Hematopoietic multipotent progenitor cell treated with erythropoietin and hydrocortisone succinate and interleukin-3 and kit ligand, for 15 days (in vitro differentiated cells): ENCODE measurements around the gene AR.
A peak's percentile ranks its signal among the peaks of the same experiment; 100 is the strongest.

Experiments used
- DNase-seq: peaks from one replicate; pipeline ENCODE4 v3.0.0-alpha.2; 2015; ENCODE audit warnings: low spot score

The AR gene, protein sequence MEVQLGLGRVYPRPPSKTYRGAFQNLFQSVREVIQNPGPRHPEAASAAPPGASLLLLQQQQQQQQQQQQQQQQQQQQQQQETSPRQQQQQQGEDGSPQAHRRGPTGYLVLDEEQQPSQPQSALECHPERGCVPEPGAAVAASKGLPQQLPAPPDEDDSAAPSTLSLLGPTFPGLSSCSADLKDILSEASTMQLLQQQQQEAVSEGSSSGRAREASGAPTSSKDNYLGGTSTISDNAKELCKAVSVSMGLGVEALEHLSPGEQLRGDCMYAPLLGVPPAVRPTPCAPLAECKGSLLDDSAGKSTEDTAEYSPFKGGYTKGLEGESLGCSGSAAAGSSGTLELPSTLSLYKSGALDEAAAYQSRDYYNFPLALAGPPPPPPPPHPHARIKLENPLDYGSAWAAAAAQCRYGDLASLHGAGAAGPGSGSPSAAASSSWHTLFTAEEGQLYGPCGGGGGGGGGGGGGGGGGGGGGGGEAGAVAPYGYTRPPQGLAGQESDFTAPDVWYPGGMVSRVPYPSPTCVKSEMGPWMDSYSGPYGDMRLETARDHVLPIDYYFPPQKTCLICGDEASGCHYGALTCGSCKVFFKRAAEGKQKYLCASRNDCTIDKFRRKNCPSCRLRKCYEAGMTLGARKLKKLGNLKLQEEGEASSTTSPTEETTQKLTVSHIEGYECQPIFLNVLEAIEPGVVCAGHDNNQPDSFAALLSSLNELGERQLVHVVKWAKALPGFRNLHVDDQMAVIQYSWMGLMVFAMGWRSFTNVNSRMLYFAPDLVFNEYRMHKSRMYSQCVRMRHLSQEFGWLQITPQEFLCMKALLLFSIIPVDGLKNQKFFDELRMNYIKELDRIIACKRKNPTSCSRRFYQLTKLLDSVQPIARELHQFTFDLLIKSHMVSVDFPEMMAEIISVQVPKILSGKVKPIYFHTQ

DNA sequence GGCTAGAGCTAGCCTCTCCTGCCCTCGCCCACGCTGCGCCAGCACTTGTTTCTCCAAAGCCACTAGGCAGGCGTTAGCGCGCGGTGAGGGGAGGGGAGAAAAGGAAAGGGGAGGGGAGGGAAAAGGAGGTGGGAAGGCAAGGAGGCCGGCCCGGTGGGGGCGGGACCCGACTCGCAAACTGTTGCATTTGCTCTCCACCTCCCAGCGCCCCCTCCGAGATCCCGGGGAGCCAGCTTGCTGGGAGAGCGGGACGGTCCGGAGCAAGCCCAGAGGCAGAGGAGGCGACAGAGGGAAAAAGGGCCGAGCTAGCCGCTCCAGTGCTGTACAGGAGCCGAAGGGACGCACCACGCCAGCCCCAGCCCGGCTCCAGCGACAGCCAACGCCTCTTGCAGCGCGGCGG, at the start of gene AR:
AR (plus strand) TSS at position 204 of the 400 bp plus-strand sequence. CDS start 1,126 bp downstream, outside the sequence.
- no peak for DNase-seq

DNA sequence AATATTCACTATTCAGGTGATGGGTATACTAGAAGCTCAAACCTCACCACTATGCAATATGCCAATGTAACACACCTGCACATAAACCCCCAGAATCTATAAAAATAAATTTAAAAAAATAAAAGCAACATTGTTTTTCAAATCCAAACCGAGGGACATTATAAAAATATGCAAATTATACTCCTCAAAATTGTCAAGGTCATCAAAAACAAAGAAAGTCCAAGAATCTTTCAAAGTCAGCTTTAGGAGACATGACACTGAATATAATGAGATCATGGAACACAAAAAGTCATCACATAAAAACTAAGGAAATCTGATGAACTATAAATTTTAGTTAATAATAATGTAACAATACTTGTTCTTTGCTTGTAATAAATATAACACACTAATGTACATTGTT, 43.2 kb upstream of the AR start:
- DNase-seq: no peak

DNA sequence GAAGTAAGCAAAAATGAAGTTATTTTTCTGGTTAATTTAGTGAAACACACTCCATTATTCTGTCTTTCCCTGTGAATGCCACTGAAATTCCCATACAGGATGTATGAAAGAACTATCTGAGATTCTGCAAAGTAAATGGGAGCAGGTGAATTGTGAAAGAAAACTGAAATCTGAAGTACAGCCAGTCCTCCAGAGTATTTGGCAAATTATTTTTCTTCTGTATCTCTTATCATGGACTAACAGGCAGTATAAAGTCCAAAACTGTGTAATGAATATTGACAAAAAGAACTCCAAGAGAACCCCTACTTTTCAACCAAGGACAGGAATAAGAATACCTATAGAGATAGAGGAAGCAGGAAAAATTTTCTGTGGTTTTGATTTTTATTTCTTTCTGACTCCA, 40.8 kb upstream of the AR start:
- DNase-seq: no peak

DNA sequence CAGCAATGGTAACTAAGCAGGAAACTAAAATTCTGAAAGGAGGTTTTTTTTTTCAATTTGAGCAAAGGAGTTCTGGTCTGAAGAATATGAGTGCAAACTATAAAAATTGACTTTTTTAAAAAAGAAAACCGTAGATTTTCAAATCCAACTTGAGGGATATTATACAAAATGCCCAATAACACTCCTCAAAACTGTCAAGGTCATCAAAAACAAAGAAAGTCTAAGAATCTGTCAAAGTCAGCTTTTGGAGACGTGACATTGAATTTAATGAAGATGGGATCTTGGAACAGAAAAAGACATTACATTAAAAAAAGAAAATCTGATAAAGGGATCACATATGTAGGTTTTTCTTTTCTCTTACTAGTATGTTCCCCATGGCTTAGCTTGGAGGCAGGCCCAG, 40.4 kb upstream of the AR start:
- no peak for DNase-seq

DNA sequence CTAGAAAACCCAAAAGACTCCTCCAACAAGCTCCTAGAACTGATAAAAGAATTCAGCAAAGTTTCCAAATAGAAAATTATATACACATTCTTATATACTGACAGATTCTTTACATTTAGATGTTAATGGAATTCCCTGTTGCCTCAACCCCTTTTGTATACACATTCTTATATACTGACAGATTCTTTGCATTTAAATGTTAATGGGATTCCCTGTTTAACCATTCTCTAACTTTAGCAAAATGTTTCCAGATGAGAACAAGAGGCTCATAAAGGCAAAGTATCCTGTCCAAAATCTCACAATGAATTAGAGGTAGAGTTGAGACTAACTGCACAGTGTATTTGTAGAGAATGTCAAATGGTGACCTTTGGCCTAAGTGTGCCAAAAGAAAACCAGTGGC, 23.1 kb upstream of the AR start:
- DNase-seq: no peak

DNA sequence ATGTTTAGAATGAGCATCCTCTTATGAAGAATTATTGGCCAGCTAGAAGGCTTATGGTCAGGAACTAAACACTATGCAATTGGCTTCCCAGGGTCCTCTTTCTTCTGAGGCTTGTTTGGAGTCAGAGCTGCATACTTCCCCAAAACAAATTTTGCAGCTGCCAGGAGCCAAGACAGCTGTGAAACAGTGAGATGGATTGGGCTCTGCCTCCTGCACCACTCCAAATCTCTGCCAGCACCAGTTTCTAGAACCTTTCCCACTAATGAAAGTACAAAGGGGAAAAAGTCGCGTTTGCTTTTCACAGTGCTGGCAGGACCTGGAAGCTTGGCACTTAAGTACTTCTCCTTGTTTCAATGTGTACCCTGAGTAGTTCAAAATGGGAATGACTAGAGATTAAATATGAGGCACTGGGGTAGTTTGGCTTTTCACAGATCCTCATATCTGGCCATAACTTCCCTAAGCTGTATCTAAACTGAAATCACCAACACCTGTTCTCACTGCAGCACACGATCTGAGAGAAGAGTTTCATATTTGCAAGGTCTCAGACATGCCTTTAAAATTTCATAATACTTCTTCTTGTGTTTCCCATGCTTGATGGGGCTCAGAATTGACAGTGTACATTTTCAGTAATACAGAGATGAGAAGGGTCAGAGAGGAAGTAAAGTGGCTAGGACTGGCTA, 20.7 kb upstream of the AR start:
- no peak for DNase-seq

DNA sequence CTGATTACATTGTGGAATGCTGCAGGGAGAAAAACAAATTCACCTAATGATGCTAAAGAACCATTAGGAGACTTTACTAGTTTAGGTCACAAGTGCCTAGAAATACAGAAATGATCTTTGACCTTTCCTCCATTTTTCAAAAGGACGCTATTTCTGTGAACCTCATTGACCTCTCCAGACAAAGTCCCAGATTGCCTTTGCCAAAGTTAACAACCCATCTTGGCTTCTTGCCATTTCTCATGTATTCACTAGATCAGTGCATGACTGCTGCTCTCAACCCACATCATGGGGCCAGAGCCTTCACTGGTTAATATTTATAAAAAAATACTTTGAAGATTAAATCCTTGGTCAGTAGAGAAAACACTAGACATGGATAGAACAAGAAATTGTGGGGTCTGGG, 19.9 kb upstream of the AR start:
- DNase-seq: no peak

DNA sequence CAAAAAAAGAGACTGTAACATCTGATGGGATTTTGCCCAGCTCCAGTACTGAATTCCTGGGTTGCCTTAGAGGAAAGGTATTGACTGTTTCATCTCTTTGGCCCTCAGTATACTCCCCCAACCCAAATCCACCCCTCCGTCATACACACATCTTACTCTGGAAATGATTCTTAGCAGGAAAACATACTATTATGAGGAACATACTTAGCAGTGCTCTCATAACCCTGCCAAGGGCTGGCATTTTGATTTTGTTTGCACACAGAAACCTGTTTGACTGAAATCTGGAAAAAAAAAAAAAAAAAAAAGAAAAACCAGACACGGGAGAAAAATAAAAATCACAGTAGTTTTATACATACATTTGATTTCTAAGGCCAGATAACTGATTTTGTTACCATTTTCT, 19.4 kb upstream of the AR start:
- no peak for DNase-seq

DNA sequence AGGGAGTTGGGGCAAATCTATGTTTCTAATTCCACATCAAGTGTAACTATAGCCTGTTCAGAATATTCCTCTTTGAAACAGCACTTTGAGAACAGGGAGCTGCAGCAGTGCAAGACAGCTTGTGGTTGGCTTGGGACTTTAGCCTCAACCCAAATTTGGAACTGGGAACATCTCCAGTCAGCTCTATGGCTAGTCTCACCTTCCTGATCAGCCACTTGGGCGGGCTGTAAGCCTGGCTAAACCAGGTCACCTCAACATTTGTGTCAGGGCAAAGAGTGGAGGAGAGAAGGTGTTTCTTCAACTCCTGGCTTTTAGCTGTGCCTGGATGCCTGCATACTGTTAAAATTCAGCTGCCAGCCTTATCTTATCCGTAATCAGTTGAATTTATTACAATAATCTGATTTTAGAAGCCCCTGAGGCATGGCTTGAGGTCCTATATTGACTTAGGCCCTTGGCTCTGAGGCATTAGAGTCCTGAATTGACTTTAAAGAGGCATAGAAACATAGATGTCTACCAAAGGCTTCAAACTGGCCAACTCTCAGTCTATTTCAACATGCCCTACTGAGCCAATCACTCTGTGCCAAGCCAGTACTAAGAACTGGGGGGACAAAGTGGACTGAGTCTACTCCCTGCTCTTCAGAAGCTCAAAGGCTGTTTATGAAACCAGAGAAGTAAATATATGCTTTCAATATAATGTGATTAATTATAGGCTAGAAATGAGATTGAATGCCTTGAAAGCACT, 18.7 kb upstream of the AR start:
- DNase-seq: no peak

DNA sequence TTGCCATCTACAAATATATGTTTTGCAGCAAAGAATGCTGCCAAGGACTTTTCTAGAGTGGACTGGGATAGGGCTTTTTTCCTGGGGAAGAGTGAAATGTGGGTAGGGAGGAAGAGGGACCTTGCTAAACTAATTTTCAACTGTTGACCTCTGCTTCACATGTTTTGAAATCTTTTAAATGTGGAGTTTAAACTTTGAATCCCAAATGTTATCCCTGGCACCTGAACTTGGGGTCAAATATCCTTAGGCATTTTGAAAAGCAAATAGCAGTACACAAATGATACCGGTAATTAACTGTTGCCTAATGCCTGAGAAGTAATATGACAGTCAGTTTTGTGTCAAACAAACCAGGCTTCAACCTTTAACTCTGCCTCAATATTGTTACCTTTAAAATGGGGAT, 7.3 kb upstream of the AR start:
- no peak for DNase-seq

DNA sequence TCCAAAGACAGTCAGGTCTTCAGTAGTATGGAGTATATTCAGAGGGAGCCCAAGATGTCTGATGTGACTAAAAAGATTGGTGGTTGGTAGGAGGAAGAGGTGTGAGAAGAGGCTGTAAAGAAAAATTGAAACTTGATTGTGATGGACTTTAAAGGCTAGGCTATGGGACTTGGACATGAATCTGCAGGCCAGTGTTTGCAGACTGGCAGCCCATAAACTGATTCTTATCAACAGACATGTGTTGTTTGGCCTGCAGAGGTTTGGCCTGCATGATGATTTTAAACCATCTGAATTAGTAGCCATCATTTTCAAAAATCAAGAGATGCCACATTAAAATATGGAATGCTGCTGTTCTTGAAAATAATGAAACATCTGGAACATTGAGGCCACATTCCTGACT, 5.4 kb upstream of the AR start:
- no peak for DNase-seq

DNA sequence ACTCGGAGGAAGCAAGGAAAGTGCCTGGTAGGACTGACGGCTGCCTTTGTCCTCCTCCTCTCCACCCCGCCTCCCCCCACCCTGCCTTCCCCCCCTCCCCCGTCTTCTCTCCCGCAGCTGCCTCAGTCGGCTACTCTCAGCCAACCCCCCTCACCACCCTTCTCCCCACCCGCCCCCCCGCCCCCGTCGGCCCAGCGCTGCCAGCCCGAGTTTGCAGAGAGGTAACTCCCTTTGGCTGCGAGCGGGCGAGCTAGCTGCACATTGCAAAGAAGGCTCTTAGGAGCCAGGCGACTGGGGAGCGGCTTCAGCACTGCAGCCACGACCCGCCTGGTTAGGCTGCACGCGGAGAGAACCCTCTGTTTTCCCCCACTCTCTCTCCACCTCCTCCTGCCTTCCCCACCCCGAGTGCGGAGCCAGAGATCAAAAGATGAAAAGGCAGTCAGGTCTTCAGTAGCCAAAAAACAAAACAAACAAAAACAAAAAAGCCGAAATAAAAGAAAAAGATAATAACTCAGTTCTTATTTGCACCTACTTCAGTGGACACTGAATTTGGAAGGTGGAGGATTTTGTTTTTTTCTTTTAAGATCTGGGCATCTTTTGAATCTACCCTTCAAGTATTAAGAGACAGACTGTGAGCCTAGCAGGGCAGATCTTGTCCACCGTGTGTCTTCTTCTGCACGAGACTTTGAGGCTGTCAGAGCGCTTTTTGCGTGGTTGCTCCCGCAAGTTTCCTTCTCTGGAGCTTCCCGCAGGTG, 637 bp downstream of the AR start:
- DNase-seq: no peak

DNA sequence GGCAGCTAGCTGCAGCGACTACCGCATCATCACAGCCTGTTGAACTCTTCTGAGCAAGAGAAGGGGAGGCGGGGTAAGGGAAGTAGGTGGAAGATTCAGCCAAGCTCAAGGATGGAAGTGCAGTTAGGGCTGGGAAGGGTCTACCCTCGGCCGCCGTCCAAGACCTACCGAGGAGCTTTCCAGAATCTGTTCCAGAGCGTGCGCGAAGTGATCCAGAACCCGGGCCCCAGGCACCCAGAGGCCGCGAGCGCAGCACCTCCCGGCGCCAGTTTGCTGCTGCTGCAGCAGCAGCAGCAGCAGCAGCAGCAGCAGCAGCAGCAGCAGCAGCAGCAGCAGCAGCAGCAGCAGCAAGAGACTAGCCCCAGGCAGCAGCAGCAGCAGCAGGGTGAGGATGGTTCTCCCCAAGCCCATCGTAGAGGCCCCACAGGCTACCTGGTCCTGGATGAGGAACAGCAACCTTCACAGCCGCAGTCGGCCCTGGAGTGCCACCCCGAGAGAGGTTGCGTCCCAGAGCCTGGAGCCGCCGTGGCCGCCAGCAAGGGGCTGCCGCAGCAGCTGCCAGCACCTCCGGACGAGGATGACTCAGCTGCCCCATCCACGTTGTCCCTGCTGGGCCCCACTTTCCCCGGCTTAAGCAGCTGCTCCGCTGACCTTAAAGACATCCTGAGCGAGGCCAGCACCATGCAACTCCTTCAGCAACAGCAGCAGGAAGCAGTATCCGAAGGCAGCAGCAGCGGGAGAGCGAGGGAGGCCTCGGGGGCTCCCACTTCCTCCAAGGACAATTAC, 1.4 kb downstream of the AR start:
- no peak for DNase-seq

DNA sequence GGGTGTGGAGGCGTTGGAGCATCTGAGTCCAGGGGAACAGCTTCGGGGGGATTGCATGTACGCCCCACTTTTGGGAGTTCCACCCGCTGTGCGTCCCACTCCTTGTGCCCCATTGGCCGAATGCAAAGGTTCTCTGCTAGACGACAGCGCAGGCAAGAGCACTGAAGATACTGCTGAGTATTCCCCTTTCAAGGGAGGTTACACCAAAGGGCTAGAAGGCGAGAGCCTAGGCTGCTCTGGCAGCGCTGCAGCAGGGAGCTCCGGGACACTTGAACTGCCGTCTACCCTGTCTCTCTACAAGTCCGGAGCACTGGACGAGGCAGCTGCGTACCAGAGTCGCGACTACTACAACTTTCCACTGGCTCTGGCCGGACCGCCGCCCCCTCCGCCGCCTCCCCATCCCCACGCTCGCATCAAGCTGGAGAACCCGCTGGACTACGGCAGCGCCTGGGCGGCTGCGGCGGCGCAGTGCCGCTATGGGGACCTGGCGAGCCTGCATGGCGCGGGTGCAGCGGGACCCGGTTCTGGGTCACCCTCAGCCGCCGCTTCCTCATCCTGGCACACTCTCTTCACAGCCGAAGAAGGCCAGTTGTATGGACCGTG, 2.2 kb downstream of the AR start:
- DNase-seq: no peak

DNA sequence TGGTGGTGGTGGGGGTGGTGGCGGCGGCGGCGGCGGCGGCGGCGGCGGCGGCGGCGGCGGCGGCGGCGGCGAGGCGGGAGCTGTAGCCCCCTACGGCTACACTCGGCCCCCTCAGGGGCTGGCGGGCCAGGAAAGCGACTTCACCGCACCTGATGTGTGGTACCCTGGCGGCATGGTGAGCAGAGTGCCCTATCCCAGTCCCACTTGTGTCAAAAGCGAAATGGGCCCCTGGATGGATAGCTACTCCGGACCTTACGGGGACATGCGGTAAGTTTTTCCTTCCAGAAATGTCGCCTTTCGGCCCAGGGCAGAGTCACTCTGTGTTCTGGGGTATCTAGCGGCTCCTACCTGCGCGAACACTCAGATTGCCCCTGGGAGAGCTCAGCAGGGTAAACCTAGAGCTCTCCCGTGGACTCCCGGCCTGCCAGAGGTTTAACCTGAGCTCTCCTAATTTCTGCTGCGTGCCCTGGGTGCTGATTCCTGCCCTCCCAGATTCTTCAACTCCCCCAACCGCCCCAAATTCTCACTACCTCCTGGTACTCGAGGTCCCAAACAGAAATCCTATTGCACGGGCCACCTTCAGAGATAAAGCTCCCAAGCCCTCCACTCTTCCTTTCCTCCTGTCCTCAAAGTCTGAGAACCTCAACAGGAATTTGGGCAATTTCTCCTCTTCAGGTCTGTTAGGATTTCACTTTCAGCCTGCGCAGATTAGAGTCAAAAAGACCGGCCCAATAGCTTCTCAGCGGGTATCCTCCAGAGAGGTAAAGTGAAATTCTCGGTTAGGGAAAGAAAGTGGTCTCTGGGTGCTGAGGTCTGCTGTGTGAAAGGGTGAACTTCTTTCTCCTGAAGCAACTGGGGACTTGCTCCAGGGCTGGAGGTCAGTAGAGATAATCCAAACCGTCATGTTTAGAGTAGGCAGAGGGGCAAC, 2.9 kb downstream of the AR start:
- no peak for DNase-seq

DNA sequence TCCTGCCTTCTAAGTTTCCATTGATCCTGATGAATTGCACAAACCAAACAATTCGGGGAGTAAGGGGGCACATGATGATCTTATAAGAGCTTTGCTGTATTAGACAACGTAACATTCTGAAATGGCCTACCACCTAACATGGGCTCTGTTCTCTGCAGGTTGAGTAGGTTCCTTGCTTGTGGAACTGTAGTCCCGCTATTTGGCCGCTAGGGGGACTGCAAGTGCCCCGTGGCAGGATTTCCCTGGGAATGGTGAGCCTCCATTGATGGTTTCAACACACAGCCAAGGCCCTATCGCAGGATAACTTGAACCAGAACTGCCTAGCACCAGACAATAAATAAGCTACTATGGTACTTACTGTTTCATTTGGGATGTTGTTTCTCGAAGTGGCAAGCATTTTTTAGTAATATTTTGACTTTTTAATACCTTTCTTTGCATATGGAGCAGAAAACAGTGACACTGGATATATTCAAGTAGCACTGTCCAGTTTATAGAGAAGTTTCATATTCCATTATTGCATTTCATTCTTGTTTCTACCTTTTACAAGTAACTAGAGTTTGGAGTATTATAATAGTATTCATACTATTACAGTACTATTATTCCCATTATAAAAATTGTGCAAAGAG, 11.9 kb downstream of the AR start:
- peak; percentile 10 for DNase-seq

DNA sequence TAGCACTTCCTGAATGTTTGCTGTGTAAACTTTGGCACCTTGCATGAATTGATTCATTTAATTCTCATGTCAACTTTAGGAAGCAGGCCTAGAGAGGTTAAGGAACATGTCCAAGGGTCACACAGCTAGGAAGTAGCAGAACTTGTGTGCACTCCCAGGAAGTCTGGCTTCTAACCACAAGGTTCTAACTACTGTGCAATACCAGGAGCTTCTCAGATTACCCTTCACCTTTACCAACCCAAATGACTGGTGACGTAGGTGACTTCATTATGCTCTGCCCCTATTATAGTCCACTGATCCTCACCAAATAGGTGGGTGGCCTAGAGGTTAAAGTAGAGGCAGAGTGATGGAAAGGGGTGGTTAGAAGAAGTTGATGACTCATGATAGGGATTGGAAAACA, 14.4 kb downstream of the AR start:
- DNase-seq: no peak
